ENCODE measurements around the gene DGAT2.

DNA sequence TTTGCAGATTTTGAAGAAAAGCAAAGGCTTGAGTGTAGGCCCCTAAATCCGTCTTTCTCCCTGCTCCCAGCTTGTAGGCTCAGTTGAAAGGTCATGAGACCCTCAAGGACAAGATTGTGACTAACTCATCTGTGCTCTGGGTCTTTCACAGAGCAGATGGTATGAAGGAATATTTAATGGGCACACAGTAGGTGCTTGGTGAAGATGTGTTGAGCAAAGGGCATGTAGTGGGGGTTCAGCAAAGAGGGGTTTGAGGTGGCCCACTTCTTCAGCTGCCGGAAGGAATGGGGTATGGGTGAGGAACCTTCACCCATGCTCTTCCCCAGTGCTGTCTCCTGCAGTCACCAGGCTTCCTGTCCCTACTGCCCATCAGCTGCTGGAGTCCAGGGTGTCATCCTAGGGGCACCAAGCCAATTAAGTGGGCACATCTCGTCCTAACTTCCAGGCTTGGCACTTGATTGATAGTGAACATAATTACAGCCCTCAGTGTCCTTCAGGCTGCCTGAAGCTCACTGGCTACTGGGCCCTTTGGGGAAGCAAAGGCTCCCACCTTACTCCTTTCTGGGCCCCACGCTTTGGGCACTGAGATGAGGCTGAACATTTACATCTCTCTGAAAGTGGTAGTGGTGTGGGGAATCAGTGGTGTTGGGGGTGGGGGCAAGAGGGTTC, 15.0 kb downstream of the DGAT2 start:
- no peak for TF ChIP-seq ZFX (IDR thresholded peaks at IDR 0.05)
- TF ChIP-seq, protein P1, sequence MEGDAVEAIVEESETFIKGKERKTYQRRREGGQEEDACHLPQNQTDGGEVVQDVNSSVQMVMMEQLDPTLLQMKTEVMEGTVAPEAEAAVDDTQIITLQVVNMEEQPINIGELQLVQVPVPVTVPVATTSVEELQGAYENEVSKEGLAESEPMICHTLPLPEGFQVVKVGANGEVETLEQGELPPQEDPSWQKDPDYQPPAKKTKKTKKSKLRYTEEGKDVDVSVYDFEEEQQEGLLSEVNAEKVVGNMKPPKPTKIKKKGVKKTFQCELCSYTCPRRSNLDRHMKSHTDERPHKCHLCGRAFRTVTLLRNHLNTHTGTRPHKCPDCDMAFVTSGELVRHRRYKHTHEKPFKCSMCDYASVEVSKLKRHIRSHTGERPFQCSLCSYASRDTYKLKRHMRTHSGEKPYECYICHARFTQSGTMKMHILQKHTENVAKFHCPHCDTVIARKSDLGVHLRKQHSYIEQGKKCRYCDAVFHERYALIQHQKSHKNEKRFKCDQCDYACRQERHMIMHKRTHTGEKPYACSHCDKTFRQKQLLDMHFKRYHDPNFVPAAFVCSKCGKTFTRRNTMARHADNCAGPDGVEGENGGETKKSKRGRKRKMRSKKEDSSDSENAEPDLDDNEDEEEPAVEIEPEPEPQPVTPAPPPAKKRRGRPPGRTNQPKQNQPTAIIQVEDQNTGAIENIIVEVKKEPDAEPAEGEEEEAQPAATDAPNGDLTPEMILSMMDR (conservative IDR thresholded peaks at IDR 0.05), result no peak

Measured in C4-2B (cell line).